ENCODE data around the gene RALGPS1.

The RALGPS1 gene

DNA sequence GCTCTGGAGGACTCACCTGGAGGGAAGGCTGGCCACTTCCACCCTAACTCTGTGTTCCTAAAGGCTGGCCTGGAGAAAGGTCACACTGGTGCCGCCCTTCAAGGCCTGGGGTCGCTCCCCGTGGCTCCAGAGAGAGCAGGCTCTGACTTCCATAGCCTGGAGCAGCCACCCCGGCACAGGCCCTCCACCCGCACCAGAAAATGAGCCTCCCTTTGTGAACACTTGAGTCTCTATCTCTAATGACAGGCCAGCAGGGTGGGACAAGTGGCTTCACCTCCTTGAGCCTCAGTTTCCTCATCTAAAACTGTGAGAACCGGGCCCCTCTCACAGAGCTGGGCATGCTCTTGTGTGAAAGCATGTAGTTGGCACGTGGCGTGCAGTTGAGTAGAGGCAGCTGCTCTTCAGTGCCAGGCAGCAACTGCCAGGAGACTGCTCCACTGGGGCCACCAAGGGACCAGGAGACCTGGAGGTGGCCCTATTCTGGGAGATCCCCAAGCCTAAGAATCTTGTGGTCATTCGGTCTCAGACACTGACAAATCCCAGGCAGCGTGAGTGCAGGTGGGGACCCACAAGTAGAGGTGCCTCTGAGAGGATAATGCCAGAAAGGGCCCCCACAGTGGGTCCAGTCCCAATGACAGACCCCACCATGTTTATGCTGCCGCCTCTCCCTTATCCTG is 293.3 kb downstream of the RALGPS1 start:
- Mint-ChIP-seq H3K4me1 (peaks cover 43% of the 10 kb centered on the region), H3K27ac (no peak overlapping the region), H3K27me3 (ENCODE audit: low read depth, poor library complexity) (peaks cover 27% of the 10 kb centered on the region), H3K9me3 (no peaks in the 10 kb centered on the region), H3K36me3 (ENCODE audit: low read depth) (no peaks in the 10 kb centered on the region), H3K4me3 (no peak overlapping the region)
- TF ChIP-seq, protein P1, sequence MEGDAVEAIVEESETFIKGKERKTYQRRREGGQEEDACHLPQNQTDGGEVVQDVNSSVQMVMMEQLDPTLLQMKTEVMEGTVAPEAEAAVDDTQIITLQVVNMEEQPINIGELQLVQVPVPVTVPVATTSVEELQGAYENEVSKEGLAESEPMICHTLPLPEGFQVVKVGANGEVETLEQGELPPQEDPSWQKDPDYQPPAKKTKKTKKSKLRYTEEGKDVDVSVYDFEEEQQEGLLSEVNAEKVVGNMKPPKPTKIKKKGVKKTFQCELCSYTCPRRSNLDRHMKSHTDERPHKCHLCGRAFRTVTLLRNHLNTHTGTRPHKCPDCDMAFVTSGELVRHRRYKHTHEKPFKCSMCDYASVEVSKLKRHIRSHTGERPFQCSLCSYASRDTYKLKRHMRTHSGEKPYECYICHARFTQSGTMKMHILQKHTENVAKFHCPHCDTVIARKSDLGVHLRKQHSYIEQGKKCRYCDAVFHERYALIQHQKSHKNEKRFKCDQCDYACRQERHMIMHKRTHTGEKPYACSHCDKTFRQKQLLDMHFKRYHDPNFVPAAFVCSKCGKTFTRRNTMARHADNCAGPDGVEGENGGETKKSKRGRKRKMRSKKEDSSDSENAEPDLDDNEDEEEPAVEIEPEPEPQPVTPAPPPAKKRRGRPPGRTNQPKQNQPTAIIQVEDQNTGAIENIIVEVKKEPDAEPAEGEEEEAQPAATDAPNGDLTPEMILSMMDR (IDR thresholded peaks at IDR 0.05): no peak
- DNase-seq: no peak

DNA sequence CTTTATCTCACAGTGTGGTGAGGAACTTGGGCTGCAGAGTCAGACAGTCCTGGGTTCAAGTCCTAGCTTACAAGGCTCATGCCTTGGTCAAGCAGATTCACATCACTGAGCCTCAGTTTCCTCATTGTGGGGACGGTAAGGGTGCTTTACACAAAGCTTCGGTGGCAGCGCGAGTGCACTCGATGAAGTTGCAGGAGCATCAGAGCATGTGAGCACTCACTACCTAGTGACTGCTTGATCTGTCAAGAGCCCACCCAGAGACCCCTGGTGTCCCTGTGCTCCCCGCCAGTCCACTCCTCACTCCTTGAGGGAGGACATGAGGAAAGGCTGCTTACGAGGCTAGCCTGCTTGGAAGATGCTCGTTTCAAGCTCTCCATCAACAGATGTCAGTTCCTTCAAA is 293.8 kb downstream of the RALGPS1 start:
- no peak overlapping the region for H3K4me3 Mint-ChIP-seq
- peaks cover 38% of the 10 kb centered on the region for H3K4me1 Mint-ChIP-seq
- H3K36me3 Mint-ChIP-seq (ENCODE audit: low read depth): no peaks in the 10 kb centered on the region
- TF ChIP-seq, protein P1 (IDR thresholded peaks at IDR 0.05): no peak
- DNase-seq: no peak
- H3K27ac Mint-ChIP-seq: no peak overlapping the region
- no peaks in the 10 kb centered on the region for H3K9me3 Mint-ChIP-seq
- H3K27me3 Mint-ChIP-seq (ENCODE audit: low read depth, poor library complexity): peaks cover 26% of the 10 kb centered on the region

DNA sequence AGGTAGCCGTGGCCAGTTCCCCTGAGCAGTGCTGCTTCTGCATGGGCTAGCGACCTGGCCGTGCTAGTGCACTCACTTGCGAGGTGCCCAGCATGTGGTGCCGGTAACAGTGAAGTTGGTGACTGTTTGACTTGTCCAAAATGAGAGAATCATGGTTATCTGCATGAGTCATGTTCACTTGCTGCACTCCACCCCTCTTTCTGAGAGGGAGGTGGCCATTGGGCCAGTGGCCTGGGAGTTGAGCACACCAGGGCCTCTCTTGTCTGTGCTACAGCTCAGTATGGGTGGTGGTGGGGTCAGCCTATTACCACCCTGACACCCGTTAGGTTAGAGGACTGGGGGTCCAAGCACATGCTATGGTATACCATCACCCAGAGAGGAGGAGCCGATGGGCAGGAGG is 294.6 kb downstream of the RALGPS1 start:
- Mint-ChIP-seq H3K4me1 (peaks cover 36% of the 10 kb centered on the region), H3K36me3 (ENCODE audit: low read depth) (no peaks in the 10 kb centered on the region), H3K9me3 (no peaks in the 10 kb centered on the region), H3K27ac (no peak overlapping the region), H3K27me3 (ENCODE audit: low read depth, poor library complexity) (peaks cover 30% of the 10 kb centered on the region), H3K4me3 (no peak overlapping the region)
- no peak for DNase-seq
- TF ChIP-seq, protein P1 (IDR thresholded peaks at IDR 0.05): no peak

DNA sequence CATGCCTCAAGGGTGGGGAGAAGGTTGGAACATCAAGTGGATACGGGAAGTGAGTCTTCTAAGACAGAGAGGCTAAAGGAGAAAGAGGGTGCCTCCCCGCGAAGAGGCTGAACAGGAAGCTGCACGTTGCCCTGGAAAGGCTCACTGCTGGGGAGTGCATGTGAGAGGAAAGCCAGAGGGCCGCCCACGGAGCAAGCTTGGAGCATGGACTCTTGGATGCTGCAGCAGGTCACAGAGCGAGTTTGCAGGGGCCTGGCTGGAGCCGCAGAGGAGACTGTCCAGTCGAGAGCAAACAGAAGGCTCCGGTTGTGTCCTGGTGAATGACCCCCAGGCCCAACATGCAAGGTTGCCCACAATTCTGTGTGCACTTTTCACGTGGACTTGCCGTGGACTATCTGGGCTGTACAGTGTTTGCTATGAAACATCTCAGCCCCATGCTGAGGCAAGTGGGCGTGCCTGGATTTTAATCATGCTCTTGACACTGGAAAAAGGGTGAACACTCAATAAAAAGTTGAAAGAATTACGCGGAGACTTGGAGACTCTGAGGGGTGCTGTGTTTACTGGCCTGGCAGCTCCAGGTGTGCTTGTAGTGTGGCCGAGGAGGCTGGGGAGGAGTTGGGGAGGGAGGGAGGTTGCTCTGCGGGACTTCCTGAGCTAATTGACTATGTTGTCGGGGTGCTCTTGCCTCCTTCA is 295.5 kb downstream of the RALGPS1 start:
- no peak for DNase-seq
- H3K9me3 Mint-ChIP-seq: no peaks in the 10 kb centered on the region
- H3K4me1 Mint-ChIP-seq: peaks cover 38% of the 10 kb centered on the region
- TF ChIP-seq, protein P1 (IDR thresholded peaks at IDR 0.05): no peak
- peak overlapping the region; percentile 80 for H3K27ac Mint-ChIP-seq
- no peak overlapping the region for H3K4me3 Mint-ChIP-seq
- peaks cover 33% of the 10 kb centered on the region for H3K27me3 Mint-ChIP-seq (ENCODE audit: low read depth, poor library complexity)
- no peaks in the 10 kb centered on the region for H3K36me3 Mint-ChIP-seq (ENCODE audit: low read depth)

DNA sequence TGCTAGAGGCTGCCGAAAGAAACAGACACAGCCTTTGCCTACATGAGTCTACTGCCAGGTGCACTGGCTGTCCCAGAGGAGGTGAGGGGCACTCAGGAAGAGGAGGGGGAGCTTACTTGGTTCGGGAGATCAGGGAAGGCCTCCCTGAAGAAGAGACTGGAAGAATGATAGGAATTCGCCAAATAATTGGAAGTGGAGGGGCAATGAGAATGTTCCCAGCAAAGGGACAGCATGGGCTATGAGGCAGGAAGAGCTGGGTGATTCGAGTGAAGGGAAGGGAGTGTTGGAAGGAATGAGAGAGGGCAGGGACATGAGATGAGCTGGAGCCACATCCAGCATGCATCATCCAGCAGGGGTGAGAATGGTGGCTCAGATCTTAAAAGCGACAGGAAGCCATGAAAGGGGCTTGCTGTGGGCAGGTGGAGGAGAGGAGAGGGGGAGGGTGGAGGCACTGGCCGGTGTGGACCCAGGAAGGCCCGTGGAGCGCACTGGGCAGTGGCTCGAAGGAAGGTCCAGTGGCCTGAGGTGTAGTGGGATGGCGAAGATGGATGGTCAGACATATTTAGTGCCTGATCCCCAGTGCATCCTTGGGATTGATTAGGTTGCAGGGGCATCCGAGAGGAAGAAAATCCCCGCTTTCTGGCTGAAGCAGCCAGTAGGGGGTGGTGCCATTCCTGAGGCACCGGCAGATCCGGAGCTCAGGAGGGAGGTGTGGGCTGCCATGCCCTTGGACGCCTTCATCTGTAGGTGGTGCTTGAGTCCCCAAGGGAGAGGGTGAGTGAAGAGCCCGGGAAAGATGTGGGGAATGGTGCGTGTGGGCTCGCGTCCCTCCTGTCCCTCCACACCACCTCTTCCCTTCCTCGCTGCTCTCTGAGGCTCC is 296.5 kb downstream of the RALGPS1 start:
- Mint-ChIP-seq H3K27me3 (ENCODE audit: low read depth, poor library complexity) (peaks cover 30% of the 10 kb centered on the region), H3K36me3 (ENCODE audit: low read depth) (no peaks in the 10 kb centered on the region), H3K4me1 (peaks cover 32% of the 10 kb centered on the region), H3K4me3 (no peak overlapping the region), H3K27ac (peak overlapping the region; percentile 13), H3K9me3 (no peaks in the 10 kb centered on the region)
- TF ChIP-seq, protein P1 (IDR thresholded peaks at IDR 0.05): no peak
- no peak for DNase-seq

Data from nephron progenitor cell (in vitro differentiated cells).